OCI-LY1 (cell line): ENCODE measurements around the gene MAPK11.

Experiments used
- EZH2 ChIP-seq: fragments of 200-600 bp; sonication (generic), shearing (Covaris generic); IDR thresholded peaks from 2 replicates; pipeline ENCODE4 v1.8.0; 2017; ENCODE audit warnings: borderline replicate concordance, mixed run types, mild to moderate bottlenecking, antibody characterized with exemption, low read length, moderate library complexity, mixed read lengths
- TF ChIP-seq, protein P1 (sequence below): fragments of 200-600 bp; sonication (generic), shearing (Covaris generic); IDR thresholded peaks from 2 replicates; pipeline ENCODE4 v1.5.1; 2017; ENCODE audit warnings: mild to moderate bottlenecking, antibody characterized with exemption, low read length, moderate library complexity, mixed read lengths

DNA sequence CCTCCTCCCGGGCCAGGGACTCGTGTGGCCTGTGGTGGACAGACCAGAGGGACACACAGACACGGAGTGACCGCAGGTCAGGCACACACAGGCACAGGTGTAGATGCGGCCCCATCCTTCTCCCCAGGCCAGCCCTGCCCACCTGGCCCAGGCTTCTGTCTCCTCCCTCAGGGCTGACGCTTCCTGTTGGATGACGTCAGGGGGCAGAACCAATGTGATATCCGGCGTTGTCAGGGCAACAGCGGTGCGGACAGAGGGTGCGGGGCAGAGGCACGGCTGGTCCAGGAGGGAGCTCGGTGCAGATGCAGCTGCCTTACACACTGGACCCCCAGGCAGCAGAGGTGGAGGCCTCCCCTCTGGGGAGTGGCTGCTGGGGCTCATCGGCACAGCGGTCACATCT is 22.4 kb downstream of the MAPK11 start:
- TF ChIP-seq, protein P1, sequence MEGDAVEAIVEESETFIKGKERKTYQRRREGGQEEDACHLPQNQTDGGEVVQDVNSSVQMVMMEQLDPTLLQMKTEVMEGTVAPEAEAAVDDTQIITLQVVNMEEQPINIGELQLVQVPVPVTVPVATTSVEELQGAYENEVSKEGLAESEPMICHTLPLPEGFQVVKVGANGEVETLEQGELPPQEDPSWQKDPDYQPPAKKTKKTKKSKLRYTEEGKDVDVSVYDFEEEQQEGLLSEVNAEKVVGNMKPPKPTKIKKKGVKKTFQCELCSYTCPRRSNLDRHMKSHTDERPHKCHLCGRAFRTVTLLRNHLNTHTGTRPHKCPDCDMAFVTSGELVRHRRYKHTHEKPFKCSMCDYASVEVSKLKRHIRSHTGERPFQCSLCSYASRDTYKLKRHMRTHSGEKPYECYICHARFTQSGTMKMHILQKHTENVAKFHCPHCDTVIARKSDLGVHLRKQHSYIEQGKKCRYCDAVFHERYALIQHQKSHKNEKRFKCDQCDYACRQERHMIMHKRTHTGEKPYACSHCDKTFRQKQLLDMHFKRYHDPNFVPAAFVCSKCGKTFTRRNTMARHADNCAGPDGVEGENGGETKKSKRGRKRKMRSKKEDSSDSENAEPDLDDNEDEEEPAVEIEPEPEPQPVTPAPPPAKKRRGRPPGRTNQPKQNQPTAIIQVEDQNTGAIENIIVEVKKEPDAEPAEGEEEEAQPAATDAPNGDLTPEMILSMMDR: no peak
- TF ChIP-seq EZH2: no peak
